ENCODE results near the gene PCSK6.

The PCSK6 gene

DNA sequence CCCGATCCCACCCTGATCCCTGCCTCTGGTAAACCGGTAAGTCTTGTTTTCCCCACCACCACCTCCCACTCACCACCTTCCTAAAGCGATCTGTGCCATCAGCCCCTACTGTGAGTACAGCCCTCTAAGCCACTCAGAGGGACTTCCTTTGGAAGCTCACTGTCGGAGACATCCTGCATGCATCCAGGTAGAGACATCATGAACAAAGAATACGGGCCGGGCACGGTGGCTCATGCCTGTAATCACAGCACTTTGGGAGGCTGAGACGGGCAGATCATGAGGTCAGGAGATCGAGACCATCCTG, 13.7 kb upstream of the PCSK6 start:
- H3K27ac ChIP-seq (replicated peaks): no peak overlapping the region
- no peak for DNase-seq (ENCODE audit: low read depth in 1 of 2, low spot score in 1 of 2)
- no peaks in the 10 kb centered on the region for H3K27me3 ChIP-seq (ENCODE audit: insufficient read depth, poor library complexity, severe bottlenecking)
- TF ChIP-seq, protein P1, sequence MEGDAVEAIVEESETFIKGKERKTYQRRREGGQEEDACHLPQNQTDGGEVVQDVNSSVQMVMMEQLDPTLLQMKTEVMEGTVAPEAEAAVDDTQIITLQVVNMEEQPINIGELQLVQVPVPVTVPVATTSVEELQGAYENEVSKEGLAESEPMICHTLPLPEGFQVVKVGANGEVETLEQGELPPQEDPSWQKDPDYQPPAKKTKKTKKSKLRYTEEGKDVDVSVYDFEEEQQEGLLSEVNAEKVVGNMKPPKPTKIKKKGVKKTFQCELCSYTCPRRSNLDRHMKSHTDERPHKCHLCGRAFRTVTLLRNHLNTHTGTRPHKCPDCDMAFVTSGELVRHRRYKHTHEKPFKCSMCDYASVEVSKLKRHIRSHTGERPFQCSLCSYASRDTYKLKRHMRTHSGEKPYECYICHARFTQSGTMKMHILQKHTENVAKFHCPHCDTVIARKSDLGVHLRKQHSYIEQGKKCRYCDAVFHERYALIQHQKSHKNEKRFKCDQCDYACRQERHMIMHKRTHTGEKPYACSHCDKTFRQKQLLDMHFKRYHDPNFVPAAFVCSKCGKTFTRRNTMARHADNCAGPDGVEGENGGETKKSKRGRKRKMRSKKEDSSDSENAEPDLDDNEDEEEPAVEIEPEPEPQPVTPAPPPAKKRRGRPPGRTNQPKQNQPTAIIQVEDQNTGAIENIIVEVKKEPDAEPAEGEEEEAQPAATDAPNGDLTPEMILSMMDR (IDR thresholded peaks at IDR 0.05; ENCODE audit: insufficient read depth, low read length): no peak
- TF ChIP-seq, protein P2, sequence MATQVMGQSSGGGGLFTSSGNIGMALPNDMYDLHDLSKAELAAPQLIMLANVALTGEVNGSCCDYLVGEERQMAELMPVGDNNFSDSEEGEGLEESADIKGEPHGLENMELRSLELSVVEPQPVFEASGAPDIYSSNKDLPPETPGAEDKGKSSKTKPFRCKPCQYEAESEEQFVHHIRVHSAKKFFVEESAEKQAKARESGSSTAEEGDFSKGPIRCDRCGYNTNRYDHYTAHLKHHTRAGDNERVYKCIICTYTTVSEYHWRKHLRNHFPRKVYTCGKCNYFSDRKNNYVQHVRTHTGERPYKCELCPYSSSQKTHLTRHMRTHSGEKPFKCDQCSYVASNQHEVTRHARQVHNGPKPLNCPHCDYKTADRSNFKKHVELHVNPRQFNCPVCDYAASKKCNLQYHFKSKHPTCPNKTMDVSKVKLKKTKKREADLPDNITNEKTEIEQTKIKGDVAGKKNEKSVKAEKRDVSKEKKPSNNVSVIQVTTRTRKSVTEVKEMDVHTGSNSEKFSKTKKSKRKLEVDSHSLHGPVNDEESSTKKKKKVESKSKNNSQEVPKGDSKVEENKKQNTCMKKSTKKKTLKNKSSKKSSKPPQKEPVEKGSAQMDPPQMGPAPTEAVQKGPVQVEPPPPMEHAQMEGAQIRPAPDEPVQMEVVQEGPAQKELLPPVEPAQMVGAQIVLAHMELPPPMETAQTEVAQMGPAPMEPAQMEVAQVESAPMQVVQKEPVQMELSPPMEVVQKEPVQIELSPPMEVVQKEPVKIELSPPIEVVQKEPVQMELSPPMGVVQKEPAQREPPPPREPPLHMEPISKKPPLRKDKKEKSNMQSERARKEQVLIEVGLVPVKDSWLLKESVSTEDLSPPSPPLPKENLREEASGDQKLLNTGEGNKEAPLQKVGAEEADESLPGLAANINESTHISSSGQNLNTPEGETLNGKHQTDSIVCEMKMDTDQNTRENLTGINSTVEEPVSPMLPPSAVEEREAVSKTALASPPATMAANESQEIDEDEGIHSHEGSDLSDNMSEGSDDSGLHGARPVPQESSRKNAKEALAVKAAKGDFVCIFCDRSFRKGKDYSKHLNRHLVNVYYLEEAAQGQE (IDR thresholded peaks at IDR 0.05; ENCODE audit: insufficient replicate concordance, low read depth): no peak
- TF ChIP-seq SPI1 (IDR thresholded peaks at IDR 0.05; ENCODE audit: borderline replicate concordance, low read depth): no peak
- TF ChIP-seq POLR2AphosphoS5 (IDR thresholded peaks at IDR 0.05; ENCODE audit: low read depth): no peak
- H3K4me3 ChIP-seq (replicated peaks; ENCODE audit: insufficient read depth, low read length): no peak overlapping the region

DNA sequence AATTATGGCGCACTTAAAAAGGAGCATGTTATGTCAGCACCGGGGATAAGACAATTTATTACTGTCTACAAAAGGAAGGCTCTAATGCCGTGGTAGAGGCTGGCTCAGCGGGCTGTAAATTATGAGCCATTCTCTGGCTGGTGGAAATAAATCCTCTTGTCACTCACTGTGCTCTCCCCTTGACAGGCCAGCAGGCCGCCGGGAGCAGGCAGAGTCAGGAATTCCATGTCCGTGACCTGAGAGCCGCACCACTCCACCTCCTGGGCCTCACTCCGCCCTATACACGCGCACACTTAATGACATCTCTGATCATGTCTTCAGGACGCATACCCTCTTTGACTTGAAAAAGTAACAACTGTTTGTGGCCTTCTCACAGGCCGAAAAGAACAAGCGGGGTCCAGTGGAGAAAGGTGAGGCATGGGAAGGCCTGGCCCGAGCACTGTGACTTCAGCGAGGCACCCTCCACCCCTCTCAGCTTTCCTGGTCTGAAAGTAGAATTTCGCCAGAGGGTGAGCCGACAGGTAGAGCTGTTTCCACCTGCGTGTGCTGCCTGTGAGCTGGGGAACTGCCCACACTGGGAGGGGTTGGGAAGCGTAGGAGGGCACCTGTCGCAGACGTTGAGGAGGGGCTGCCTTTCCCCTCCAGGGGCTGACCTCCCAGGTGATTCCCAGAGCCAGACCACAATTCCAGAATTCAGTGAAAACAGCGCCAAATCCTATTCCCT, 13.2 kb upstream of the PCSK6 start:
- no peak overlapping the region for H3K4me3 ChIP-seq (replicated peaks; ENCODE audit: insufficient read depth, low read length)
- no peak overlapping the region for H3K27ac ChIP-seq (replicated peaks)
- no peaks in the 10 kb centered on the region for H3K27me3 ChIP-seq (ENCODE audit: insufficient read depth, poor library complexity, severe bottlenecking)
- DNase-seq (ENCODE audit: low read depth in 1 of 2, low spot score in 1 of 2): no peak
- TF ChIP-seq POLR2AphosphoS5 (IDR thresholded peaks at IDR 0.05; ENCODE audit: low read depth) (no peak), GABPA (IDR thresholded peaks at IDR 0.05; ENCODE audit: low read depth) (no peak), SPI1 (IDR thresholded peaks at IDR 0.05; ENCODE audit: borderline replicate concordance, low read depth) (no peak)
- TF ChIP-seq, protein P2 (IDR thresholded peaks at IDR 0.05; ENCODE audit: insufficient replicate concordance, low read depth): no peak
- TF ChIP-seq, protein P1 (IDR thresholded peaks at IDR 0.05; ENCODE audit: insufficient read depth, low read length): no peak

DNA sequence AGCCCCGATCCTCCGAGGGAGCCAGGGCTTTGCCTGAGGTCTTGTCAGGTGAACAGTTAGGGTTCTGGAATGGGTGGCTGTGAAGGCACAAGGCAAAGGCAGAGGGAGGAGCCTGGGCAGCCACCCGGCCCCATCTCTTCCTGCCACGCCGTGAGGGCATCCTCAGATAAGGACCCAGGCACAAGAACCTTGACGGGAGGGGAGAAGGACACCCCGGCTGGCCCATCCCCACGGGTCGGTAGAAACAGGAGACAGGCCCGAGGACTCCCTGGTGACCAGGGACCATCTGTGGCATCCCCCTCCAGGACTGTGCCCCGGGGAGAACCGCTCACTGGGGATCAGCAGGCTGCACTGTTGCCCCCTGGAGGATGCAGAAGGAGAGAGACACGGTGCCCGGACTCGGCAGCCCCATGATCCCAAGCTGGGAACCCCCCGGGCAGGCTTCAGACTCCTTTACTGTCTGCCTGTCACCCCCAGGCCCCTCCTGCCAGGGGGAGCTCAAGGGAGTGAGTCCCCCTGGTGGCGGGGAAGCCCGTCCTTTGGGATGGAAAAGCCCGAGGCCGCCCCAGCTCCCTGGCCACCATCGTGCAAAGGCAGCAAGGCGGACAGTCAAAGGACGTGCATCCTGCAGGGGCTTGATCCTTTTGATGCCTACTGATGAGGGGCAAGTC, 12.3 kb upstream of the PCSK6 start:
- TF ChIP-seq, protein P1 (IDR thresholded peaks at IDR 0.05; ENCODE audit: insufficient read depth, low read length): peak; percentile 14
- no peak for TF ChIP-seq GABPA (IDR thresholded peaks at IDR 0.05; ENCODE audit: low read depth)

More for the DNA sequence above, 12.3 kb upstream of the PCSK6 start:
- Histone ChIP-seq H3K27ac (replicated peaks) (no peak overlapping the region), H3K4me3 (replicated peaks; ENCODE audit: insufficient read depth, low read length) (no peak overlapping the region), H3K27me3 (ENCODE audit: insufficient read depth, poor library complexity, severe bottlenecking) (no peaks in the 10 kb centered on the region)
- DNase-seq (ENCODE audit: low read depth in 1 of 2, low spot score in 1 of 2): no peak

All from HL-60 (cell line).